Measurements from ENCODE around the gene KMT2B. TPM values are rescaled to one million over a fixed set of nuclear protein-coding genes. Genes with fewer than 3 reads are reported as not detected.

Gene KMT2B
- total RNA-seq, 1 experiment from 2014 or later, result 66.6 TPM

GRCh38 chr19:35781650-35782049 is 63.8 kb downstream of the KMT2B start (continued):
- TF ChIP-seq, protein P1, sequence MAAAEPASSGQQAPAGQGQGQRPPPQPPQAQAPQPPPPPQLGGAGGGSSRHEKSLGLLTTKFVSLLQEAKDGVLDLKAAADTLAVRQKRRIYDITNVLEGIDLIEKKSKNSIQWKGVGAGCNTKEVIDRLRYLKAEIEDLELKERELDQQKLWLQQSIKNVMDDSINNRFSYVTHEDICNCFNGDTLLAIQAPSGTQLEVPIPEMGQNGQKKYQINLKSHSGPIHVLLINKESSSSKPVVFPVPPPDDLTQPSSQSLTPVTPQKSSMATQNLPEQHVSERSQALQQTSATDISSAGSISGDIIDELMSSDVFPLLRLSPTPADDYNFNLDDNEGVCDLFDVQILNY (CRISPR knock-in tag; IDR thresholded peaks at IDR 0.05), result no peak
- TF ChIP-seq ZNF219 (CRISPR knock-in tag; IDR thresholded peaks at IDR 0.05; ENCODE audit: borderline replicate concordance), result no peak
- TF ChIP-seq, protein P2, sequence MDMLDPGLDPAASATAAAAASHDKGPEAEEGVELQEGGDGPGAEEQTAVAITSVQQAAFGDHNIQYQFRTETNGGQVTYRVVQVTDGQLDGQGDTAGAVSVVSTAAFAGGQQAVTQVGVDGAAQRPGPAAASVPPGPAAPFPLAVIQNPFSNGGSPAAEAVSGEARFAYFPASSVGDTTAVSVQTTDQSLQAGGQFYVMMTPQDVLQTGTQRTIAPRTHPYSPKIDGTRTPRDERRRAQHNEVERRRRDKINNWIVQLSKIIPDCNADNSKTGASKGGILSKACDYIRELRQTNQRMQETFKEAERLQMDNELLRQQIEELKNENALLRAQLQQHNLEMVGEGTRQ (CRISPR knock-in tag; IDR thresholded peaks at IDR 0.05), result no peak
- no peak for TF ChIP-seq FOXJ3 (CRISPR knock-in tag; IDR thresholded peaks at IDR 0.05; ENCODE audit: borderline replicate concordance)
- TF ChIP-seq TEAD1 (CRISPR knock-in tag; IDR thresholded peaks at IDR 0.05), result no peak
- TF ChIP-seq, protein P3, sequence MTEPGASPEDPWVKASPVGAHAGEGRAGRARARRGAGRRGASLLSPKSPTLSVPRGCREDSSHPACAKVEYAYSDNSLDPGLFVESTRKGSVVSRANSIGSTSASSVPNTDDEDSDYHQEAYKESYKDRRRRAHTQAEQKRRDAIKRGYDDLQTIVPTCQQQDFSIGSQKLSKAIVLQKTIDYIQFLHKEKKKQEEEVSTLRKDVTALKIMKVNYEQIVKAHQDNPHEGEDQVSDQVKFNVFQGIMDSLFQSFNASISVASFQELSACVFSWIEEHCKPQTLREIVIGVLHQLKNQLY (CRISPR knock-in tag; IDR thresholded peaks at IDR 0.05), result no peak
- TF ChIP-seq, protein P4, sequence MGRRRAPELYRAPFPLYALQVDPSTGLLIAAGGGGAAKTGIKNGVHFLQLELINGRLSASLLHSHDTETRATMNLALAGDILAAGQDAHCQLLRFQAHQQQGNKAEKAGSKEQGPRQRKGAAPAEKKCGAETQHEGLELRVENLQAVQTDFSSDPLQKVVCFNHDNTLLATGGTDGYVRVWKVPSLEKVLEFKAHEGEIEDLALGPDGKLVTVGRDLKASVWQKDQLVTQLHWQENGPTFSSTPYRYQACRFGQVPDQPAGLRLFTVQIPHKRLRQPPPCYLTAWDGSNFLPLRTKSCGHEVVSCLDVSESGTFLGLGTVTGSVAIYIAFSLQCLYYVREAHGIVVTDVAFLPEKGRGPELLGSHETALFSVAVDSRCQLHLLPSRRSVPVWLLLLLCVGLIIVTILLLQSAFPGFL (CRISPR knock-in tag; IDR thresholded peaks at IDR 0.05; ENCODE audit: borderline replicate concordance), result no peak
- TF ChIP-seq ESRRA (CRISPR knock-in tag; IDR thresholded peaks at IDR 0.05; ENCODE audit: borderline replicate concordance), result no peak
- TF ChIP-seq, protein P5, sequence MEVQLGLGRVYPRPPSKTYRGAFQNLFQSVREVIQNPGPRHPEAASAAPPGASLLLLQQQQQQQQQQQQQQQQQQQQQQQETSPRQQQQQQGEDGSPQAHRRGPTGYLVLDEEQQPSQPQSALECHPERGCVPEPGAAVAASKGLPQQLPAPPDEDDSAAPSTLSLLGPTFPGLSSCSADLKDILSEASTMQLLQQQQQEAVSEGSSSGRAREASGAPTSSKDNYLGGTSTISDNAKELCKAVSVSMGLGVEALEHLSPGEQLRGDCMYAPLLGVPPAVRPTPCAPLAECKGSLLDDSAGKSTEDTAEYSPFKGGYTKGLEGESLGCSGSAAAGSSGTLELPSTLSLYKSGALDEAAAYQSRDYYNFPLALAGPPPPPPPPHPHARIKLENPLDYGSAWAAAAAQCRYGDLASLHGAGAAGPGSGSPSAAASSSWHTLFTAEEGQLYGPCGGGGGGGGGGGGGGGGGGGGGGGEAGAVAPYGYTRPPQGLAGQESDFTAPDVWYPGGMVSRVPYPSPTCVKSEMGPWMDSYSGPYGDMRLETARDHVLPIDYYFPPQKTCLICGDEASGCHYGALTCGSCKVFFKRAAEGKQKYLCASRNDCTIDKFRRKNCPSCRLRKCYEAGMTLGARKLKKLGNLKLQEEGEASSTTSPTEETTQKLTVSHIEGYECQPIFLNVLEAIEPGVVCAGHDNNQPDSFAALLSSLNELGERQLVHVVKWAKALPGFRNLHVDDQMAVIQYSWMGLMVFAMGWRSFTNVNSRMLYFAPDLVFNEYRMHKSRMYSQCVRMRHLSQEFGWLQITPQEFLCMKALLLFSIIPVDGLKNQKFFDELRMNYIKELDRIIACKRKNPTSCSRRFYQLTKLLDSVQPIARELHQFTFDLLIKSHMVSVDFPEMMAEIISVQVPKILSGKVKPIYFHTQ (CRISPR knock-in tag; IDR thresholded peaks at IDR 0.05), result no peak
- no peak for TF ChIP-seq ZNF396 (CRISPR knock-in tag; IDR thresholded peaks at IDR 0.05; ENCODE audit: borderline replicate concordance)
- TF ChIP-seq TEAD4 (CRISPR knock-in tag; IDR thresholded peaks at IDR 0.05), result no peak

DNA sequence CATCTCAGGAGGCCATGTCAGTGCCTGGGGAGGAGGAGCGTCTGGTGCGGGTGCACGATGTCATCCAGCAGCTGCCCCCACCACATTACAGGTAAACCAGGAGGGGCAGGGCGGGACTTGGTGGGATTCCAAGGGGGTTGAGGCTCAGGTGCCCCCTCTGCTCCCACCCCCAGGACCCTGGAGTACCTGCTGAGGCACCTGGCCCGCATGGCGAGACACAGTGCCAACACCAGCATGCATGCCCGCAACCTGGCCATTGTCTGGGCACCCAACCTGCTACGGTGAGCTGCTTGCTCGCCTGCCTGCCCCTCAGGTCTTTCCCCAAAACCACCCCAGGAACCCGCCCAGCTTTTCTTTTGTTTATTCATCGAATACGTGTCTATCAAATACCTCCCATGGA is 64.8 kb downstream of the KMT2B start:
- H3K9me3 Mint-ChIP-seq, result no peaks in the 10 kb centered on the region
- DNase-seq (ENCODE audit: low spot score) (no peak), ATAC-seq (no peak)
- no peak overlapping the region; the same call in 1 of the 2 replicates for H3K27ac Mint-ChIP-seq
- CTCF ChIA-PET, result no interaction called here
- peaks cover 5% of the 10 kb centered on the region for H3K27me3 Mint-ChIP-seq (ENCODE audit: low read depth)
- peaks cover 34% of the 10 kb centered on the region for H3K4me1 Mint-ChIP-seq
- no peaks in the 10 kb centered on the region for H3K36me3 Mint-ChIP-seq
- no peak overlapping the region for H3K4me3 Mint-ChIP-seq
- POLR2A ChIA-PET, result no interaction called here
- TF ChIP-seq ZNF512 (CRISPR knock-in tag; IDR thresholded peaks at IDR 0.05; ENCODE audit: borderline replicate concordance), result no peak
- no peak for TF ChIP-seq SMAD3 (CRISPR knock-in tag; IDR thresholded peaks at IDR 0.05; ENCODE audit: borderline replicate concordance)
- TF ChIP-seq ZNF671 (CRISPR knock-in tag; IDR thresholded peaks at IDR 0.05), result no peak
- no peak for TF ChIP-seq ZNF281 (CRISPR knock-in tag; IDR thresholded peaks at IDR 0.05)
- no peak for TF ChIP-seq ATF6 (CRISPR knock-in tag; IDR thresholded peaks at IDR 0.05)
- no peak for TF ChIP-seq JAZF1 (CRISPR knock-in tag; IDR thresholded peaks at IDR 0.05)
- TF ChIP-seq, protein P6, sequence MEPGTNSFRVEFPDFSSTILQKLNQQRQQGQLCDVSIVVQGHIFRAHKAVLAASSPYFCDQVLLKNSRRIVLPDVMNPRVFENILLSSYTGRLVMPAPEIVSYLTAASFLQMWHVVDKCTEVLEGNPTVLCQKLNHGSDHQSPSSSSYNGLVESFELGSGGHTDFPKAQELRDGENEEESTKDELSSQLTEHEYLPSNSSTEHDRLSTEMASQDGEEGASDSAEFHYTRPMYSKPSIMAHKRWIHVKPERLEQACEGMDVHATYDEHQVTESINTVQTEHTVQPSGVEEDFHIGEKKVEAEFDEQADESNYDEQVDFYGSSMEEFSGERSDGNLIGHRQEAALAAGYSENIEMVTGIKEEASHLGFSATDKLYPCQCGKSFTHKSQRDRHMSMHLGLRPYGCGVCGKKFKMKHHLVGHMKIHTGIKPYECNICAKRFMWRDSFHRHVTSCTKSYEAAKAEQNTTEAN (CRISPR knock-in tag; IDR thresholded peaks at IDR 0.05), result no peak
- no peak for TF ChIP-seq SP1 (CRISPR knock-in tag; conservative IDR thresholded peaks at IDR 0.05)
- no peak for TF ChIP-seq NR2C2 (CRISPR knock-in tag; IDR thresholded peaks at IDR 0.05)
- no peak for TF ChIP-seq HMGA2 (CRISPR knock-in tag; IDR thresholded peaks at IDR 0.05)
